SK-N-MC (cell line): ENCODE data around the gene CLSTN2.
A peak's percentile ranks its signal among the peaks of the same experiment; 100 is the strongest.

Source experiments
- DNase-seq: peaks from one replicate; pipeline ENCODE4 v3.0.0-alpha.2; 2011; ENCODE audit warnings: low read depth, low spot score
- H3K27ac ChIP-seq: fragments of 200-600 bp; sonication (generic); 2 replicates; pipeline ENCODE4 v1.5.1; 2016; ENCODE audit warnings: mixed run types
- H3K36me3 ChIP-seq: fragments of 200-600 bp; sonication (generic); 2 replicates; pipeline ENCODE4 v1.6.1; 2017; ENCODE audit warnings: antibody characterized with exemption, low read length, mixed read lengths; ENCODE audit not compliant: insufficient read depth
- H3K4me3 ChIP-seq: fragments of 200-600 bp; sonication (generic); 2 replicates; pipeline ENCODE4 v1.5.1; 2016
- H3K9ac ChIP-seq: fragments of 200-600 bp; sonication (generic); 2 replicates; pipeline ENCODE4 v1.8.0; 2017; ENCODE audit warnings: mixed run types, mixed read lengths; ENCODE audit not compliant: insufficient read length
- H3K9me3 ChIP-seq: fragments of 200-600 bp; sonication (generic); 2 replicates; pipeline ENCODE4 v1.6.1; 2017; ENCODE audit warnings: low read depth, mild to moderate bottlenecking, antibody characterized with exemption, low read length, moderate library complexity, mixed read lengths
- EZH2 ChIP-seq: fragments of 200-600 bp; sonication (generic); IDR thresholded peaks from one replicate; pipeline ENCODE4 v1.6.1; 2017; ENCODE audit warnings: antibody characterized with exemption
- FOXP2 ChIP-seq: optimal IDR thresholded peaks from 2 replicates; pipeline ENCODE3; 2011; ENCODE audit warnings: mild to moderate bottlenecking, moderate library complexity; ENCODE audit not compliant: insufficient read depth; ENCODE audit errors: extremely low read length, control extremely low read depth
- POLR2AphosphoS5 ChIP-seq: IDR thresholded peaks from 2 replicates; pipeline ENCODE4 v1.6.1; 2012; ENCODE audit warnings: mild to moderate bottlenecking, low read depth, low read length, borderline replicate concordance

Gene CLSTN2

DNA sequence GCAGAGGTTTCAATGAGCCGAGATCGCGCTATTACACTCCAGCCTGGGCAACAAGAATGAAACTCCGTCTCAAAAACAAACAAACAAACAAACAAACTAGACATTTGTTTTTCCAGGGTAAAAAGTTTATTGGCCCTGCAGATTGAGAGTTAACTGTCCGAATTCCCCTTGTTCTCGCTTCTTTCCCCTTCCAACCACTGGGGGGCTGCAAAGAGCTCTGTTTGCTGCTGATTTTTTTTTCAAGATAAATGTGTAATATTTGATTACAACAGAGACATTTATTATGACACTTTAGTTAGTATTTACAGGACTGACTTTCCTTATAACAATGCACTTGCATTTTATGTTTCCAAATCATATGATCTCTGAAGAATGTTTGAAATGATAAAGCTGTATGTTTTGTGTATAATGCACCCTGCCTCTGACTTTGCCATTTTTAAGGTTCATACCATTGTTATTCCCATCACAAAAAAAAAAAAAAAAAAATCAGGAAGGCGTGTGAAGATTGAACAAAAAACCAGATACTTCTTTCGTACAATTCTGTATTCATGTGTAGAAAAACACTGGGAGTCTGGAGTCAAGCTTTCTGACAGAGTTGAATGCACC, 2.8 kb downstream of the CLSTN2 start:
- TF ChIP-seq EZH2 (no peak), POLR2AphosphoS5 (no peak), FOXP2 (no peak)

DNA sequence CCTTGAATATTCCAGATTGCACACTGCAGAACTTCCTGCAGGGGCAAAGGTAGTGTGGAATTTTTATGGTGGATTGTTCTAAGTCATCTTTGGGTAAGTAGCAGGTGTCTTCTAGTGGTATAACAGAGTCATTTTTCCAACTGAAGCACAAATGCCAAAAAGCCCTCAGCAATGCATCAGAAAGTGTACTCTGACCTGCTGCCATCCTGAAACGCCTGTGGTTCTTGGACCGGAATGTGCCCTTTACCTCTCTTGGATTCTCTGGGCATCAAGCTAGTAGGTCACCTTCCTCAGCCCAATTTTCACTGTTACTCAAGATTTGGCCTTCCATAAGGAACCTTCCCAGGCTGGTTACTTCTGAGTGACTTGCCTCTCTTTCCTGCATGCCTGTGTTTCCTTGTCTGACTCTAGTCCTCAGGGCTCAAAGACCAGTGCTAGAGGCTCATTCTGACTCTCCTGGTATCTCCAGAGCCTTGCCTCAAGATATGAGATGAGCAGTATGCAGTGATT, 4.8 kb downstream of the CLSTN2 start:
- TF ChIP-seq FOXP2 = no peak
- no peak for TF ChIP-seq EZH2
- no peak for TF ChIP-seq POLR2AphosphoS5
- DNase-seq = no peak
- no peak overlapping the region for H3K4me3 ChIP-seq
- no peaks in the 10 kb centered on the region for H3K9me3 ChIP-seq
- no peak overlapping the region for H3K27ac ChIP-seq
- H3K36me3 ChIP-seq = peaks cover 15% of the 10 kb centered on the region
- H3K9ac ChIP-seq = no peak overlapping the region

More for the DNA sequence above, 2.8 kb downstream of the CLSTN2 start:
- H3K4me3 ChIP-seq = peak overlapping the region; percentile 95
- no peaks in the 10 kb centered on the region for H3K9me3 ChIP-seq
- H3K27ac ChIP-seq = no peak overlapping the region
- H3K36me3 ChIP-seq = peaks cover 15% of the 10 kb centered on the region
- peak; percentile 55 for DNase-seq
- H3K9ac ChIP-seq = no peak overlapping the region

- DNase-seq = no peak
- Histone ChIP-seq H3K27ac (no peak overlapping the region), H3K4me3 (no peak overlapping the region), H3K9ac (no peak overlapping the region), H3K36me3 (peaks cover 15% of the 10 kb centered on the region), H3K9me3 (no peaks in the 10 kb centered on the region)
- no peak for TF ChIP-seq EZH2
- no peak for TF ChIP-seq POLR2AphosphoS5
Observed at GRCh38 chr3:139940622-139941021, 5.6 kb downstream of the CLSTN2 start.

DNA sequence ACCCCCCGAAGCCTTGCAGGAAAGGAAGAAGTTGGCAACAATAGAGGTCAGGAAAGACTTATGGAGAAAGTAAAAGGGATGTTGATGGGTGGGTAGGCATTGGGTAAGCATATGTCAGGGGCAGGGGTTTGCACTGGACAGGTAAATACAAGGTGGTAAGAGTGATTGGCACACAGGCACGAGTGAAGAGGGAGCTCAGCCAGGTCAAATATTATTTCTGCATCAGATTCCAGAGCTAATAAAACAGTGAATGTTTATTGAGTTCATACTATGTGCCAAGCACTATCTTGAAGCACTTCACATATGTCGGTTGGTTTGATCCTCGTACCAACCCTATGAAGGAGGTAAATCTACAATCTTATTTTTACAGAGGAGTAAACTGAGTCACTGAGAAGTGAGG, 6.6 kb downstream of the CLSTN2 start:
- no peak overlapping the region for H3K9ac ChIP-seq
- H3K4me3 ChIP-seq = no peak overlapping the region
- TF ChIP-seq POLR2AphosphoS5 (no peak), FOXP2 (no peak), EZH2 (no peak)
- H3K36me3 ChIP-seq = peaks cover 15% of the 10 kb centered on the region
- H3K27ac ChIP-seq = no peak overlapping the region
- DNase-seq = no peak
- H3K9me3 ChIP-seq = no peaks in the 10 kb centered on the region

GRCh38 chr3:139944256-139944910, 9.4 kb downstream of the CLSTN2 start:
- DNase-seq = no peak
- no peak overlapping the region for H3K27ac ChIP-seq
- TF ChIP-seq FOXP2 (no peak), EZH2 (no peak), POLR2AphosphoS5 (no peak)
- no peaks in the 10 kb centered on the region for H3K9me3 ChIP-seq
- no peak overlapping the region for H3K9ac ChIP-seq
- H3K4me3 ChIP-seq = no peak overlapping the region
- H3K36me3 ChIP-seq = peaks cover 11% of the 10 kb centered on the region

DNA sequence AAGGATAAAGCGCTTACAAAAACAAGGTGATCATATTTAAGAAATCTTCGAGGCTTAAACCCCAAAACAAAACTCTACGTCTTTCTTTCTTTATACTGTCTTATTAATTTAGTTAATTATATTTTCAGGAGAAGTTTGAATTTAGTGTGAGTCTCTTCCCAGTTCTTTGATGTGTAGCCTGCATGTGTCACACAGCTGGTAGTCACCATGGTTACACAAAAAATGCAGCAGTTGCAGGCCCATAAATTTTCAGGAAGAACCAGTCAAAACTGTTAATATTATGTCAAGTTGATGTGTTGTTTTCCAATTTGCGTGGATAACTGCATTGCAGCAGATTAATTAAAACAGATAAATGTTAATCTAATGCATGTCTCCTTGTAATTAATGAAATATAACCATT, 10.4 kb downstream of the CLSTN2 start:
- TF ChIP-seq EZH2 (no peak), POLR2AphosphoS5 (no peak), FOXP2 (no peak)
- H3K9ac ChIP-seq = no peak overlapping the region
- H3K4me3 ChIP-seq = no peak overlapping the region
- H3K27ac ChIP-seq = no peak overlapping the region
- no peak for DNase-seq
- H3K36me3 ChIP-seq = peaks cover 2% of the 10 kb centered on the region
- no peaks in the 10 kb centered on the region for H3K9me3 ChIP-seq

DNA sequence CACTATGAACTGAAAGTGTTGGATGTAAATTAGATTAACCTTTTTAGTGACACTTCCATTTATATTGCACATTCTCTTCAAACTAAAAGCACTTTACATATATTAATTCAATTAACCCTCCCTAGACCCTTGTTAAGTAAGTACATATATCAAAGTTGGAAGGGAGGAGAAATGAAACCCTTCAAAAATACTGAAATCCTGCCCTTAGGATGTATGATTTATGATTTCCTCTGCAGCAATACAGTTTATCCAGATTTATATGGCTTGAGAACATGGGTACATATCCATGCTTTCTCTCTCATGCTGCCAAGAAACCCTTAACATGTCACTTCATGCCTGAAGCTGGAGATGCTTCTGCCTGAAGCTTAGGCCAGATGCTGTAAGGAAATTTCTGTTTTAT, 11.0 kb downstream of the CLSTN2 start:
- TF ChIP-seq EZH2 = no peak
- TF ChIP-seq POLR2AphosphoS5 = no peak
- no peak for TF ChIP-seq FOXP2
- no peak overlapping the region for H3K27ac ChIP-seq
- DNase-seq = no peak

DNA sequence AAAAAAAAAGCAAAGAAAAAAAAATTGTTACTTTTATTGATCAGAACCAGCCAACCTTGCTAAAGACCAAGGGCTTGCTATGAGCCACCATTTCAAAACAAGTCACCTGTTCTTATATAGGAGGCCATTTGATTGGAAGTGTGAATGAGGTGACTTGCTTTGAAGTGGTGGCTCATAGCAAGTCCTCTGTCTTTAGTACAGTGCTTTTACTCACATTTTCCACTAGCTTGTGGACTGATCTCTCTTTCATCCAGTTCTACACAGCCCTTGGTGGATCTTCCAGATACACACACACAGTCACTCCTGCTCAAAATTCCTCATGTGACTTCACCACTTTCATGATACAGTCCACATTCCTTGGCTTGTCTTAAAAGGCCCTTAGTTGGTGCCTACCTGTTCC, 13.5 kb downstream of the CLSTN2 start:
- H3K36me3 ChIP-seq = no peaks in the 10 kb centered on the region; the same call in 1 of the 2 replicates
- no peaks in the 10 kb centered on the region for H3K9me3 ChIP-seq
- no peak overlapping the region for H3K27ac ChIP-seq
- TF ChIP-seq EZH2 = no peak
- no peak for TF ChIP-seq POLR2AphosphoS5
- TF ChIP-seq FOXP2 = no peak
- no peak for DNase-seq
- no peak overlapping the region for H3K9ac ChIP-seq
- H3K4me3 ChIP-seq = no peak overlapping the region

More for the DNA sequence above, 11.0 kb downstream of the CLSTN2 start:
- no peak overlapping the region for H3K4me3 ChIP-seq
- H3K36me3 ChIP-seq = no peaks in the 10 kb centered on the region; the same call in 1 of the 2 replicates
- H3K9ac ChIP-seq = no peak overlapping the region
- H3K9me3 ChIP-seq = no peaks in the 10 kb centered on the region
